ENCODE data around the gene MRPL58.
"Not testable (repeated sequence)": the region's sequence is repeated elsewhere in the genome, so short reads cannot be mapped to it uniquely, and the experiment has no call there.

The MRPL58 gene

GRCh38 chr17:75034236-75034908 lies 21.9 kb downstream of the MRPL58 start:
- Histone ChIP-seq H3K36me3 (ENCODE audit: control insufficient read depth in 2 of 2, insufficient read depth in 2 of 2, low read length in 2 of 2) (peaks cover 7 to 13% of the 10 kb centered on the region in 2 donors), H3K9me3 (ENCODE audit: control insufficient read depth in 2 of 2, low read length in 2 of 2) (no peaks in the 10 kb centered on the region), H3K27me3 (ENCODE audit: control insufficient read depth in 1 of 2, insufficient read depth in 2 of 2, low read length in 2 of 2) (no peaks in the 10 kb centered on the region), H3K4me3 (ENCODE audit: low read length in 2 of 2) (peak overlapping the region; percentile 78 to 89), H3K27ac (ENCODE audit: low read length) (peak overlapping the region; percentile 94), H3K9ac (ENCODE audit: low read length in 2 of 2) (peak overlapping the region; percentile 85 to 93), H3K4me1 (ENCODE audit: control insufficient read depth, insufficient read depth, low read length) (peaks cover 32% of the 10 kb centered on the region)

- Histone ChIP-seq H3K4me3 (ENCODE audit: low read length in 2 of 2) (peak overlapping the region in 1 of 2 donors; percentile 40), H3K27ac (ENCODE audit: low read length) (peak overlapping the region; percentile 46)
Observed at GRCh38 chr17:75036643-75037268, 24.3 kb downstream of the MRPL58 start.

GRCh38 chr17:75039238-75039637 lies 26.8 kb downstream of the MRPL58 start:
- no peak overlapping the region for H3K27ac ChIP-seq (ENCODE audit: low read length)
- no peak overlapping the region for H3K9ac ChIP-seq (ENCODE audit: low read length in 2 of 2)
- H3K9me3 ChIP-seq (ENCODE audit: control insufficient read depth in 2 of 2, low read length in 2 of 2) = no peaks in the 10 kb centered on the region
- H3K27me3 ChIP-seq (ENCODE audit: control insufficient read depth in 1 of 2, insufficient read depth in 2 of 2, low read length in 2 of 2) = no peaks in the 10 kb centered on the region
- no peak overlapping the region for H3K4me3 ChIP-seq (ENCODE audit: low read length in 2 of 2)
- H3K36me3 ChIP-seq (ENCODE audit: control insufficient read depth in 2 of 2, insufficient read depth in 2 of 2, low read length in 2 of 2) = peaks cover 31 to 37% of the 10 kb centered on the region in 2 donors
- peaks cover 11% of the 10 kb centered on the region for H3K4me1 ChIP-seq (ENCODE audit: control insufficient read depth, insufficient read depth, low read length)

More at GRCh38 chr17:75036643-75037268, 24.3 kb downstream of the MRPL58 start:
- peaks cover 26 to 32% of the 10 kb centered on the region in 2 donors for H3K36me3 ChIP-seq (ENCODE audit: control insufficient read depth in 2 of 2, insufficient read depth in 2 of 2, low read length in 2 of 2)
- H3K9me3 ChIP-seq (ENCODE audit: control insufficient read depth in 2 of 2, low read length in 2 of 2) = no peaks in the 10 kb centered on the region
- peaks cover 32% of the 10 kb centered on the region for H3K4me1 ChIP-seq (ENCODE audit: control insufficient read depth, insufficient read depth, low read length)
- no peaks in the 10 kb centered on the region for H3K27me3 ChIP-seq (ENCODE audit: control insufficient read depth in 1 of 2, insufficient read depth in 2 of 2, low read length in 2 of 2)
- no peak overlapping the region for H3K9ac ChIP-seq (ENCODE audit: low read length in 2 of 2)

GRCh38 chr17:75041656-75042280 lies 29.3 kb downstream of the MRPL58 start:
- Histone ChIP-seq H3K36me3 (ENCODE audit: control insufficient read depth in 2 of 2, insufficient read depth in 2 of 2, low read length in 2 of 2) (peaks cover 31 to 37% of the 10 kb centered on the region in 2 donors), H3K4me1 (ENCODE audit: control insufficient read depth, insufficient read depth, low read length) (peaks cover 4% of the 10 kb centered on the region), H3K27ac (ENCODE audit: low read length) (no peak overlapping the region), H3K9ac (ENCODE audit: low read length in 2 of 2) (no peak overlapping the region), H3K4me3 (ENCODE audit: low read length in 2 of 2) (no peak overlapping the region), H3K27me3 (ENCODE audit: control insufficient read depth in 1 of 2, insufficient read depth in 2 of 2, low read length in 2 of 2) (no peaks in the 10 kb centered on the region), H3K9me3 (ENCODE audit: control insufficient read depth in 2 of 2, low read length in 2 of 2) (no peaks in the 10 kb centered on the region)

- not testable (repeated sequence) for H3K27ac ChIP-seq (ENCODE audit: low read length); H3K9ac ChIP-seq (ENCODE audit: low read length in 2 of 2); H3K27me3 ChIP-seq (ENCODE audit: control insufficient read depth in 1 of 2, insufficient read depth in 2 of 2, low read length in 2 of 2); H3K4me3 ChIP-seq (ENCODE audit: low read length in 2 of 2); H3K9me3 ChIP-seq (ENCODE audit: control insufficient read depth in 2 of 2, low read length in 2 of 2)
- Histone ChIP-seq H3K36me3 (ENCODE audit: control insufficient read depth in 2 of 2, insufficient read depth in 2 of 2, low read length in 2 of 2) (peaks cover 29 to 30% of the 10 kb centered on the region in 2 donors), H3K4me1 (ENCODE audit: control insufficient read depth, insufficient read depth, low read length) (peaks cover 12% of the 10 kb centered on the region)
Observed at GRCh38 chr17:75043789-75044188, 31.3 kb downstream of the MRPL58 start.

- H3K27ac ChIP-seq (ENCODE audit: low read length) = no peak overlapping the region
- H3K9ac ChIP-seq (ENCODE audit: low read length in 2 of 2) = no peak overlapping the region
- H3K4me3 ChIP-seq (ENCODE audit: low read length in 2 of 2) = no peak overlapping the region
- peaks cover 12% of the 10 kb centered on the region for H3K4me1 ChIP-seq (ENCODE audit: control insufficient read depth, insufficient read depth, low read length)
- no peaks in the 10 kb centered on the region for H3K27me3 ChIP-seq (ENCODE audit: control insufficient read depth in 1 of 2, insufficient read depth in 2 of 2, low read length in 2 of 2)
- H3K9me3 ChIP-seq (ENCODE audit: control insufficient read depth in 2 of 2, low read length in 2 of 2) = no peaks in the 10 kb centered on the region
- H3K36me3 ChIP-seq (ENCODE audit: control insufficient read depth in 2 of 2, insufficient read depth in 2 of 2, low read length in 2 of 2) = peaks cover 20 to 26% of the 10 kb centered on the region in 2 donors
Observed at GRCh38 chr17:75044716-75045115, 32.2 kb downstream of the MRPL58 start.

GRCh38 chr17:75045946-75046406 lies 33.5 kb downstream of the MRPL58 start:
- Histone ChIP-seq H3K4me3 (ENCODE audit: low read length in 2 of 2) (peak overlapping the region; percentile 92 to 99), H3K9ac (ENCODE audit: low read length in 2 of 2) (peak overlapping the region; percentile 88 to 97), H3K27ac (ENCODE audit: low read length) (peak overlapping the region; percentile 97), H3K36me3 (ENCODE audit: control insufficient read depth in 2 of 2, insufficient read depth in 2 of 2, low read length in 2 of 2) (peaks cover 12 to 16% of the 10 kb centered on the region in 2 donors), H3K4me1 (ENCODE audit: control insufficient read depth, insufficient read depth, low read length) (peaks cover 12% of the 10 kb centered on the region)
- H3K9me3 ChIP-seq (ENCODE audit: control insufficient read depth in 2 of 2, low read length in 2 of 2); H3K27me3 ChIP-seq (ENCODE audit: control insufficient read depth in 1 of 2, insufficient read depth in 2 of 2, low read length in 2 of 2): not testable (repeated sequence)

GRCh38 chr17:75046407-75047289 lies 34.2 kb downstream of the MRPL58 start, which contains the start of the genes ATP5PD and KCTD2:
TSS of gene ATP5PD (minus strand) at chr17:75046969. CDS start at chr17:75042650, 4,319 bp downstream.
TSS of gene KCTD2 (plus strand) at chr17:75047225. CDS start at chr17:75047251, 26 bp downstream.
- peaks cover 12% of the 10 kb centered on the region for H3K4me1 ChIP-seq (ENCODE audit: control insufficient read depth, insufficient read depth, low read length)
- peaks cover 8 to 13% of the 10 kb centered on the region in 2 donors for H3K36me3 ChIP-seq (ENCODE audit: control insufficient read depth in 2 of 2, insufficient read depth in 2 of 2, low read length in 2 of 2)

GRCh38 chr17:75047398-75048098 lies 35.1 kb downstream of the MRPL58 start:
- no peaks in the 10 kb centered on the region for H3K9me3 ChIP-seq (ENCODE audit: control insufficient read depth in 2 of 2, low read length in 2 of 2)
- no peaks in the 10 kb centered on the region for H3K27me3 ChIP-seq (ENCODE audit: control insufficient read depth in 1 of 2, insufficient read depth in 2 of 2, low read length in 2 of 2)
- H3K4me3 ChIP-seq (ENCODE audit: low read length in 2 of 2) = peak overlapping the region; percentile 80 to 85
- H3K36me3 ChIP-seq (ENCODE audit: control insufficient read depth in 2 of 2, insufficient read depth in 2 of 2, low read length in 2 of 2) = peaks cover 7% of the 10 kb centered on the region in 2 donors
- peak overlapping the region; percentile 68 to 78 for H3K9ac ChIP-seq (ENCODE audit: low read length in 2 of 2)
- H3K4me1 ChIP-seq (ENCODE audit: control insufficient read depth, insufficient read depth, low read length) = peaks cover 12% of the 10 kb centered on the region
- peak overlapping the region; percentile 67 for H3K27ac ChIP-seq (ENCODE audit: low read length)

More at GRCh38 chr17:75046407-75047289, 34.2 kb downstream of the MRPL58 start, which contains the start of the genes ATP5PD and KCTD2:
- Histone ChIP-seq H3K27me3 (ENCODE audit: control insufficient read depth in 1 of 2, insufficient read depth in 2 of 2, low read length in 2 of 2) (no peaks in the 10 kb centered on the region), H3K27ac (ENCODE audit: low read length) (peak within 1 kb of the TSS; percentile 97), H3K9me3 (ENCODE audit: control insufficient read depth in 2 of 2, low read length in 2 of 2) (no peaks in the 10 kb centered on the region), H3K9ac (ENCODE audit: low read length in 2 of 2) (peak within 1 kb of the TSS; percentile 88 to 97), H3K4me3 (ENCODE audit: low read length in 2 of 2) (peak within 1 kb of the TSS; percentile 92 to 99)
